Measurements from ENCODE around the gene EBF3. TPM values are rescaled to one million over a fixed set of nuclear protein-coding genes. Genes with fewer than 3 reads are reported as not detected.

EBF3 gene
- total RNA-seq, 1 donor from 2014 or later, result 0.07 TPM

DNA sequence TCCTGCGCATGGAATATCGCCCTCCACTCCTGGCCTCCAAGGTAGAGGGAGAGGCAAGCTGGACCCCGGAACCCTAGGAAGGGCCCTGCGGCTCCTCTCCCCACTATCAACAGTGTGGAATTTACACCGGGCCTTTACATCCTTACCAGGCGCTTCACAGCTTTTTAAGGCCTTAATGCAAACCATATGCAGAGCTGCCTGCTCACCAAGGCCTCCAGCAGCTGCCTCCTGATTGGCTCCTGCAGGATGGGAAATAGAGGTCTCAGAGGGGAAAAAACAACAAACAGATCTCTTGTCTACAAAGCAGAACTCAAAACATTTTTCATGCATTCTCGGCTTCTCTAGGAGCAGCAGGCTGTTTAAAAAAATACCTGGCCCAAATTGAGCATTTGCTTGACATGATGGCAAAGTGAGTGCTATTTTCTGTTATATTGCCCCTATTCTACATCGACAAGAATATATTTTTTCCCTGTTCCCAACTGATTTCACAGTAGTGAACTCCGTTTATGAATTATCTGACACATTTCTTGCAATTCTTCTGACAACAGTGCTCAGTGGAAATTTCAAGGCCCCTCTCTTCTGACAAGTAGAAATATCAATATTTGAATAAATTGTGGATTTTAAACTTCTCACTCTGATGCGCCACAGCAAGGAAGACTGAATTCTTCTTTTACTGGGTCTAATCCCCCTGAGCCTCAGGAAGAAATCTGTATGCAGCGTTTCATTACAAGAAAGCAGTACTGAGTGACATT, 51.7 kb downstream of the EBF3 start:
- Histone ChIP-seq H3K4me1 (ENCODE audit: insufficient read depth, low read length) (no peaks in the 10 kb centered on the region), H3K27me3 (ENCODE audit: insufficient read depth, low read length) (no peaks in the 10 kb centered on the region), H2AFZ (ENCODE audit: low read depth, low read length) (no peak overlapping the region), H3K79me2 (ENCODE audit: insufficient read depth, low read length) (no peaks in the 10 kb centered on the region), H3K9me3 (ENCODE audit: insufficient read depth, low read depth, low read length) (no peaks in the 10 kb centered on the region), H3K4me3 (ENCODE audit: insufficient read depth, low read depth, low read length) (no peak overlapping the region), H3K9ac (ENCODE audit: low read length) (no peak overlapping the region), H3K4me2 (ENCODE audit: low read length) (no peak overlapping the region), H3K36me3 (ENCODE audit: insufficient read depth, low read length) (no peaks in the 10 kb centered on the region), H4K20me1 (ENCODE audit: insufficient read depth, low read length) (no peaks in the 10 kb centered on the region), H3K27ac (ENCODE audit: low read depth, low read length) (no peak overlapping the region)
- no peak overlapping the region for H3K27ac Mint-ChIP-seq (ENCODE audit: unreplicated experiment)
- no peaks in the 10 kb centered on the region for H3K36me3 Mint-ChIP-seq (ENCODE audit: low read depth, unreplicated experiment)
- H3K27me3 Mint-ChIP-seq (ENCODE audit: low read depth, unreplicated experiment), result peaks cover 20% of the 10 kb centered on the region
- H3K9me3 Mint-ChIP-seq (ENCODE audit: unreplicated experiment), result no peaks in the 10 kb centered on the region
- no peak overlapping the region for H3K4me3 Mint-ChIP-seq (ENCODE audit: unreplicated experiment)
- no peaks in the 10 kb centered on the region for H3K4me1 Mint-ChIP-seq (ENCODE audit: low read depth, unreplicated experiment)
- FAIRE-seq (no peak), DNase-seq (ENCODE audit: low read depth) (no peak)
- TF ChIP-seq CTCF (IDR thresholded peaks at IDR 0.05; ENCODE audit: insufficient read depth, low read depth, low read length) (no peak), EZH2 (IDR thresholded peaks at IDR 0.05; ENCODE audit: insufficient read depth, low read length) (no peak)

GRCh38 chr10:129911451-129912165, 52.5 kb downstream of the EBF3 start:
- no peak for DNase-seq (ENCODE audit: low read depth)
- Mint-ChIP-seq H3K27me3 (ENCODE audit: low read depth, unreplicated experiment) (peaks cover 19% of the 10 kb centered on the region), H3K4me3 (ENCODE audit: unreplicated experiment) (no peak overlapping the region), H3K4me1 (ENCODE audit: low read depth, unreplicated experiment) (no peaks in the 10 kb centered on the region), H3K9me3 (ENCODE audit: unreplicated experiment) (no peaks in the 10 kb centered on the region), H3K27ac (ENCODE audit: unreplicated experiment) (no peak overlapping the region), H3K36me3 (ENCODE audit: low read depth, unreplicated experiment) (no peaks in the 10 kb centered on the region)
- H3K79me2 ChIP-seq (ENCODE audit: insufficient read depth, low read length), result no peaks in the 10 kb centered on the region
- H3K36me3 ChIP-seq (ENCODE audit: insufficient read depth, low read length), result no peaks in the 10 kb centered on the region
- H4K20me1 ChIP-seq (ENCODE audit: insufficient read depth, low read length), result no peaks in the 10 kb centered on the region
- TF ChIP-seq EZH2 (IDR thresholded peaks at IDR 0.05; ENCODE audit: insufficient read depth, low read length), result no peak
- no peak overlapping the region for H3K27ac ChIP-seq (ENCODE audit: low read depth, low read length)
- H2AFZ ChIP-seq (ENCODE audit: low read depth, low read length), result no peak overlapping the region
- no peak overlapping the region for H3K9ac ChIP-seq (ENCODE audit: low read length)
- H3K9me3 ChIP-seq (ENCODE audit: insufficient read depth, low read depth, low read length), result no peaks in the 10 kb centered on the region
- no peak for FAIRE-seq
- H3K4me3 ChIP-seq (ENCODE audit: insufficient read depth, low read depth, low read length), result no peak overlapping the region
- no peaks in the 10 kb centered on the region for H3K4me1 ChIP-seq (ENCODE audit: insufficient read depth, low read length)
- H3K27me3 ChIP-seq (ENCODE audit: insufficient read depth, low read length), result no peaks in the 10 kb centered on the region
- H3K4me2 ChIP-seq (ENCODE audit: low read length), result no peak overlapping the region

- Mint-ChIP-seq H3K9me3 (ENCODE audit: unreplicated experiment) (no peaks in the 10 kb centered on the region), H3K36me3 (ENCODE audit: low read depth, unreplicated experiment) (no peaks in the 10 kb centered on the region), H3K4me3 (ENCODE audit: unreplicated experiment) (no peak overlapping the region), H3K27me3 (ENCODE audit: low read depth, unreplicated experiment) (peaks cover 17% of the 10 kb centered on the region), H3K4me1 (ENCODE audit: low read depth, unreplicated experiment) (no peaks in the 10 kb centered on the region), H3K27ac (ENCODE audit: unreplicated experiment) (no peak overlapping the region)
- no peak overlapping the region for H3K27ac ChIP-seq (ENCODE audit: low read depth, low read length)
- H2AFZ ChIP-seq (ENCODE audit: low read depth, low read length), result no peak overlapping the region
- no peak overlapping the region for H3K4me2 ChIP-seq (ENCODE audit: low read length)
- H3K4me1 ChIP-seq (ENCODE audit: insufficient read depth, low read length), result no peaks in the 10 kb centered on the region
- DNase-seq (ENCODE audit: low read depth) (no peak), FAIRE-seq (no peak)
- H3K4me3 ChIP-seq (ENCODE audit: insufficient read depth, low read depth, low read length), result no peak overlapping the region
- no peaks in the 10 kb centered on the region for H3K79me2 ChIP-seq (ENCODE audit: insufficient read depth, low read length)
- H3K9me3 ChIP-seq (ENCODE audit: insufficient read depth, low read depth, low read length), result no peaks in the 10 kb centered on the region
- TF ChIP-seq CTCF (IDR thresholded peaks at IDR 0.05; ENCODE audit: insufficient read depth, low read depth, low read length), result no peak
- no peak for TF ChIP-seq EZH2 (IDR thresholded peaks at IDR 0.05; ENCODE audit: insufficient read depth, low read length)
- no peaks in the 10 kb centered on the region for H3K36me3 ChIP-seq (ENCODE audit: insufficient read depth, low read length)
- no peaks in the 10 kb centered on the region for H4K20me1 ChIP-seq (ENCODE audit: insufficient read depth, low read length)
- H3K9ac ChIP-seq (ENCODE audit: low read length), result no peak overlapping the region
- H3K27me3 ChIP-seq (ENCODE audit: insufficient read depth, low read length), result no peaks in the 10 kb centered on the region
Measured at GRCh38 chr10:129910861-129911260, 53.2 kb downstream of the EBF3 start.

All from astrocyte (in vitro differentiated cells and primary cell).